HepG2 (cell line): ENCODE results near the gene TRIM7. TPM values are rescaled to one million over a fixed set of nuclear protein-coding genes. Genes with fewer than 3 reads are reported as not detected.

Experiments
- CEBPG ChIP-seq: IDR thresholded peaks from 2 replicates; pipeline ENCODE4 v1.6.1; 2016
- CTCF ChIP-seq: sonication (generic); formaldehyde crosslinking; IDR thresholded peaks from 2 replicates; pipeline ENCODE4 v1.5.0; 2020; ENCODE audit warnings: mild to moderate bottlenecking, missing genetic modification reagents, moderate library complexity
- MAX ChIP-seq: IDR thresholded peaks from 2 replicates; pipeline ENCODE4 v1.6.1; 2012; ENCODE audit warnings: inconsistent platforms
- MEIS1 ChIP-seq: sonication (generic); formaldehyde crosslinking; IDR thresholded peaks from 2 replicates; pipeline ENCODE4 v1.9.0; 2021; ENCODE audit warnings: mild to moderate bottlenecking, missing genetic modification reagents, moderate library complexity, borderline replicate concordance
- MIXL1 ChIP-seq: IDR thresholded peaks from 2 replicates; pipeline ENCODE4 v1.6.1; 2016
- PRDM10 ChIP-seq: sonication (generic); formaldehyde crosslinking; IDR thresholded peaks from 2 replicates; pipeline ENCODE4 v1.4.0; 2020; ENCODE audit warnings: low read depth, missing genetic modification reagents
- SOX13 ChIP-seq, 3 experiments: fragments of 450-650 bp in 1 of 3; sonication (generic) in 1 of 3; formaldehyde crosslinking in 1 of 3; IDR thresholded peaks in 2 of 3; conservative IDR thresholded peaks in 1 of 3; 2 replicates each; pipeline versions ENCODE4 v1.5.0 to v1.6.1; 2016 to 2020; ENCODE audit warnings: antibody characterized with exemption in 1 of 3, mild to moderate bottlenecking in 1 of 3, missing compliant biosample characterization in 1 of 3, missing genetic modification reagents in 1 of 3, moderate library complexity in 1 of 3
- SPEN ChIP-seq: sonication (generic); formaldehyde crosslinking; IDR thresholded peaks from 2 replicates; pipeline ENCODE4 v1.5.1; 2020; ENCODE audit warnings: low read depth, mild to moderate bottlenecking, missing genetic modification reagents
- UBTF ChIP-seq: sonication (generic); formaldehyde crosslinking; IDR thresholded peaks from 2 replicates; pipeline ENCODE4 v1.4.0; 2020; ENCODE audit warnings: mild to moderate bottlenecking, missing genetic modification reagents
- ZMAT3 ChIP-seq: sonication (generic); formaldehyde crosslinking; conservative IDR thresholded peaks from 2 replicates; pipeline ENCODE4 v1.7.0; 2021; ENCODE audit warnings: missing genetic modification reagents
- ZNF543 ChIP-seq: sonication (generic); formaldehyde crosslinking; IDR thresholded peaks from 2 replicates; pipeline ENCODE4 v1.4.0; 2020; ENCODE audit warnings: mild to moderate bottlenecking, missing genetic modification reagents
- ZNF614 ChIP-seq: IDR thresholded peaks from 2 replicates; pipeline ENCODE4 v1.6.1; 2018; ENCODE audit warnings: missing biosample characterization, missing genetic modification reagents, inconsistent platforms, borderline replicate concordance
- ZNF687 ChIP-seq: sonication (generic); formaldehyde crosslinking; IDR thresholded peaks from 2 replicates; pipeline ENCODE4 v1.5.1; 2020; ENCODE audit warnings: mild to moderate bottlenecking, missing genetic modification reagents, moderate library complexity
- ZNF761 ChIP-seq: sonication (generic); formaldehyde crosslinking; conservative IDR thresholded peaks from 2 replicates; pipeline ENCODE4 v1.4.0; 2020; ENCODE audit warnings: mild to moderate bottlenecking, missing genetic modification reagents
- polyA plus RNA-seq, 8 experiments: library from polyadenylated mRNA; depleted of rRNA in 3 of 8; stranded (reverse) in 7 of 8; unstranded in 1 of 8; fragments of >200 nt; fragmentation: Illumina TruSeq in 4 of 8; extraction: Trizol in 4 of 8; gene quantifications; 2 replicates each; pipeline versions ENCODE4 v1.2.1 to v1.2.3, GENCODE V29; 2011 to 2016; ENCODE audit warnings: low read depth in 4 of 8, missing spikeins in 1 of 8, mixed read lengths in 1 of 8; ENCODE audit not compliant: insufficient read depth in 1 of 8
- total RNA-seq, 5 experiments: library from RNA; depleted of rRNA; stranded (reverse); fragments of >200 nt; fragmentation: Illumina TruSeq; extraction: Trizol; gene quantifications; 2 replicates each; pipeline ENCODE4 v1.2.3, GENCODE V29; 2016; ENCODE audit warnings: low read depth in 1 of 5

Gene TRIM7
- total and polyA plus RNA-seq, 2 of the 13 experiments (the other 11 are each of a cell fraction or from before 2014, with no cell fraction given), result 0.13 TPM; not detected in 1

GRCh38 chr5:181181650-181182565, 23.1 kb downstream of the TRIM7 start (continued):
- TF ChIP-seq ZMAT3 (CRISPR knock-in tag) (0 out of 2 replicates have a peak, but pooled peaks have one; percentile 45), MIXL1 (CRISPR knock-in tag) (peak; percentile 90), SPEN (CRISPR knock-in tag) (0 out of 2 replicates have a peak, but pooled peaks have one; percentile 38), SOX13 (IDR thresholded peaks at IDR 0.05) (no peak), SOX13 (CRISPR knock-in tag; conservative IDR thresholded peaks at IDR 0.05 in 1 of 2, IDR thresholded peaks at IDR 0.05 in 1 of 2) (0 out of 4 replicates have a peak, but pooled peaks of 1 of the 2 experiments have one; percentile 7), CEBPG (CRISPR knock-in tag) (peak; percentile 38; the same call in 1 of the 2 replicates), CTCF (CRISPR knock-in tag) (peak; percentile 95), ZNF543 (CRISPR knock-in tag) (0 out of 2 replicates have a peak, but pooled peaks have one; percentile 32), ZNF761 (CRISPR knock-in tag) (0 out of 2 replicates have a peak, but pooled peaks have one; percentile 29), ZNF614 (CRISPR knock-in tag) (peak; percentile 87), UBTF (peak; percentile 52; the same call in 1 of the 2 replicates), MAX (no peak), PRDM10 (CRISPR knock-in tag) (0 out of 2 replicates have a peak, but pooled peaks have one; percentile 52), MEIS1 (no peak), ZNF687 (CRISPR knock-in tag) (peak; percentile 44; the same call in 1 of the 2 replicates)
